Measurements from ENCODE around the gene CACNG3. TPM values are rescaled to one million over a fixed set of nuclear protein-coding genes. Genes with fewer than 3 reads are reported as not detected.

The CACNG3 gene
- total RNA-seq, 1 donor from 2014 or later = not detected

- intact Hi-C loops (cut with DNase I) = no loop called here
- TF ChIP-seq CTCF (IDR thresholded peaks at IDR 0.05) = no peak
- H3K4me3 ChIP-seq = no peak overlapping the region
- no peak for DNase-seq (ENCODE audit: low spot score in 2 of 2)
- no peak overlapping the region for H3K27ac ChIP-seq
- H3K9me3 ChIP-seq = no peaks in the 10 kb centered on the region
- no peaks in the 10 kb centered on the region for H3K27me3 ChIP-seq
- no peaks in the 10 kb centered on the region for H3K4me1 ChIP-seq
- H3K36me3 ChIP-seq = no peaks in the 10 kb centered on the region
These were observed 63.1 kb downstream of the CACNG3 start for GRCh38 chr16:24319126-24319814.

GRCh38 chr16:24322106-24322505, 66.0 kb downstream of the CACNG3 start:
- no peak for TF ChIP-seq CTCF (IDR thresholded peaks at IDR 0.05)
- no peak for DNase-seq (ENCODE audit: low spot score in 2 of 2)
- Histone ChIP-seq H3K36me3 (no peaks in the 10 kb centered on the region), H3K27ac (no peak overlapping the region), H3K9me3 (no peaks in the 10 kb centered on the region), H3K4me3 (no peak overlapping the region), H3K27me3 (no peaks in the 10 kb centered on the region), H3K4me1 (no peaks in the 10 kb centered on the region)
- intact Hi-C loops (cut with DNase I) = no loop called here

GRCh38 chr16:24324421-24324820, 68.3 kb downstream of the CACNG3 start:
- no peaks in the 10 kb centered on the region for H3K9me3 ChIP-seq
- H3K27me3 ChIP-seq = no peaks in the 10 kb centered on the region
- H3K4me1 ChIP-seq = no peaks in the 10 kb centered on the region
- no peak overlapping the region for H3K4me3 ChIP-seq
- TF ChIP-seq CTCF (IDR thresholded peaks at IDR 0.05) = no peak
- intact Hi-C loops (cut with DNase I) = no loop called here
- DNase-seq (ENCODE audit: low spot score in 2 of 2) = no peak
- H3K27ac ChIP-seq = no peak overlapping the region
- H3K36me3 ChIP-seq = no peaks in the 10 kb centered on the region

- no peaks in the 10 kb centered on the region for H3K27me3 ChIP-seq
- no peak for TF ChIP-seq CTCF (IDR thresholded peaks at IDR 0.05)
- H3K9me3 ChIP-seq = no peaks in the 10 kb centered on the region
- no peaks in the 10 kb centered on the region for H3K4me1 ChIP-seq
- H3K36me3 ChIP-seq = no peaks in the 10 kb centered on the region
- intact Hi-C loops (cut with DNase I) = no loop called here
- no peak overlapping the region for H3K27ac ChIP-seq
- DNase-seq (ENCODE audit: low spot score in 2 of 2) = no peak
- no peak overlapping the region for H3K4me3 ChIP-seq
These were observed 72.8 kb downstream of the CACNG3 start for GRCh38 chr16:24328835-24329452.

GRCh38 chr16:24332178-24332577, 76.0 kb downstream of the CACNG3 start:
- intact Hi-C loops (cut with DNase I) = no loop called here
- no peak for TF ChIP-seq CTCF (IDR thresholded peaks at IDR 0.05)
- no peak for DNase-seq (ENCODE audit: low spot score in 2 of 2)
- Histone ChIP-seq H3K4me1 (no peaks in the 10 kb centered on the region), H3K27ac (no peak overlapping the region), H3K4me3 (no peak overlapping the region), H3K36me3 (no peaks in the 10 kb centered on the region), H3K27me3 (no peaks in the 10 kb centered on the region), H3K9me3 (no peaks in the 10 kb centered on the region)

Measured in ascending aorta (tissue), 2 donors.